Heart left ventricle (tissue), 13 donors: ENCODE results near the gene MSH3.

Experiments
- CTCF ChIP-seq, 12 donors: fragments of 200-600 bp; sonication (generic) in 4 of 12; IDR thresholded peaks; one replicate each; pipeline versions ENCODE4 v1.5.0 to v1.8.0; 2018 to 2022; ENCODE audit warnings: antibody characterized with exemption in 12 of 12, mild to moderate bottlenecking in 5 of 12
- POLR2A ChIP-seq, 2 donors: fragments of 450-650 bp; IDR thresholded peaks; one replicate each; pipeline ENCODE4 v1.6.1; 2017; ENCODE audit warnings: antibody characterized with exemption in 2 of 2, mild to moderate bottlenecking in 2 of 2, moderate library complexity in 2 of 2
- donor health status: ischemic (EF 13 %, LVEDD 7.1; RV severe dilation, severe dysfunction).
- donor health status: DM: no; HTN: yes; CAD: no.
- donor health status: DM: no; HTN: no; CAD: no.
- donor health status: ischemic (EF 25% LVEDD 6.9; RV normal size, moderate dysfunction).
- donor health status: ischemic (EF 25% LVEDD 5.7; RV mildly dilated, moderate dysfunction).
- donor health status: ischemic (EF 35%, LVEDD 5.7; RV mildly dilated, moderate dysfunction).
- donor health status: nonischemic (EF 11% LVEDD 7.7; RV severe dilation, severe dysfunction).
- donor health status: DM: yes; HTN: yes; CAD: no.
- donor health status: PGD.
- donor health status: ischemic (EF 29% LVEDD 5.4; RV normal size, mild dysfunction).
- donor health status: nonischemic (EF 23%, LVEDD 6.1; RV moderate dilation, normal function).

- TF ChIP-seq POLR2A (IDR thresholded peaks at IDR 0.05) (no peak), CTCF (IDR thresholded peaks at IDR 0.05) (no peak)
Observed at GRCh38 chr5:80905405-80905804, 251.0 kb downstream of the MSH3 start.
